ENCODE data around the gene AGPAT1. TPM values are rescaled to one million over a fixed set of nuclear protein-coding genes. Genes with fewer than 3 reads are reported as not detected.

The AGPAT1 gene
- total and polyA plus RNA-seq, 2 of the 13 experiments (the other 11 are each of a cell fraction or from before 2014, with no cell fraction given): 51.3 to 139 TPM

- TF ChIP-seq ZNF251 (CRISPR knock-in tag; IDR thresholded peaks at IDR 0.05): no peak
- TF ChIP-seq TSC22D2 (CRISPR knock-in tag; IDR thresholded peaks at IDR 0.05; ENCODE audit: borderline replicate concordance): peak; percentile 27; the same call in 1 of the 2 replicates
- TF ChIP-seq PRDM15 (CRISPR knock-in tag; IDR thresholded peaks at IDR 0.05): no peak
- TF ChIP-seq SKIL (CRISPR knock-in tag; IDR thresholded peaks at IDR 0.05; ENCODE audit: borderline replicate concordance): peak; percentile 57; the same call in 1 of the 2 replicates
- 0 out of 2 replicates have a peak, but pooled peaks have one; percentile 89 for TF ChIP-seq SMAD1 (CRISPR knock-in tag; IDR thresholded peaks at IDR 0.05; ENCODE audit: borderline replicate concordance, low read depth)
- TF ChIP-seq MYC (CRISPR knock-in tag; IDR thresholded peaks at IDR 0.05; ENCODE audit: borderline replicate concordance): peak; percentile 68; the same call in 1 of the 2 replicates
- 0 out of 2 replicates have a peak, but pooled peaks have one; percentile 36 for TF ChIP-seq ARHGAP35 (CRISPR knock-in tag; IDR thresholded peaks at IDR 0.05; ENCODE audit: borderline replicate concordance)
- TF ChIP-seq CREM (IDR thresholded peaks at IDR 0.05): no peak
- TF ChIP-seq CREM (CRISPR knock-in tag; IDR thresholded peaks at IDR 0.05): no peak
- TF ChIP-seq TCF12 (IDR thresholded peaks at IDR 0.05): no peak
- TF ChIP-seq TCF12 (CRISPR knock-in tag; IDR thresholded peaks at IDR 0.05): peak; percentile 25; the same call in 1 of the 2 replicates
- TF ChIP-seq FUBP1 (CRISPR knock-in tag; IDR thresholded peaks at IDR 0.05; ENCODE audit: borderline replicate concordance): 0 out of 2 replicates have a peak, but pooled peaks have one; percentile 17
- no peak for TF ChIP-seq SP1 (IDR thresholded peaks at IDR 0.05)
- TF ChIP-seq SP1 (CRISPR knock-in tag; IDR thresholded peaks at IDR 0.05): peak; percentile 24; the same call in 1 of the 2 replicates
- TF ChIP-seq MAF1 (CRISPR knock-in tag; IDR thresholded peaks at IDR 0.05; ENCODE audit: borderline replicate concordance): 0 out of 2 replicates have a peak, but pooled peaks have one; percentile 24
- TF ChIP-seq BRD4 (CRISPR knock-in tag; IDR thresholded peaks at IDR 0.05): 0 out of 2 replicates have a peak, but pooled peaks have one; percentile 47
- TF ChIP-seq ZNF512B (CRISPR knock-in tag; IDR thresholded peaks at IDR 0.05; ENCODE audit: borderline replicate concordance): peak; percentile 77; the same call in 1 of the 2 replicates
- 0 out of 2 replicates have a peak, but pooled peaks have one; percentile 21 for TF ChIP-seq BORCS8-MEF2B (CRISPR knock-in tag; IDR thresholded peaks at IDR 0.05)
- TF ChIP-seq SMC3 (IDR thresholded peaks at IDR 0.05; ENCODE audit: low read length): peak; percentile 84
These were observed 21.2 kb downstream of the AGPAT1 start (continued) for GRCh38 chr6:32154514-32155161.
